ENCODE measurements around the gene MUC6. TPM values are rescaled to one million over a fixed set of nuclear protein-coding genes. Genes with fewer than 3 reads are reported as not detected.

Gene MUC6
- total and polyA plus RNA-seq, 2 donors (not counting 3 experiments of a cell fraction or from before 2014, with no cell fraction given) = not detected

- H3K27ac ChIP-seq (ENCODE audit: insufficient read depth, low read depth, low read length) = no peak overlapping the region
- BruUV-seq (replicated peaks) = no TSS peak
- H4K20me1 ChIP-seq (replicated peaks; ENCODE audit: control insufficient read depth, extremely low read depth, insufficient read depth, low read length) = no peaks in the 10 kb centered on the region
- TF ChIP-seq EZH2 (IDR thresholded peaks at IDR 0.05; ENCODE audit: borderline replicate concordance, low read depth, low read length, severe bottlenecking) = no peak
- no peak for TF ChIP-seq MAX (IDR thresholded peaks at IDR 0.05; ENCODE audit: insufficient read depth, insufficient read length)
- no peak for TF ChIP-seq GATA2 (IDR thresholded peaks at IDR 0.05; ENCODE audit: insufficient read depth, insufficient read length, low read depth, low read length)
- TF ChIP-seq FOS (IDR thresholded peaks at IDR 0.05; ENCODE audit: borderline replicate concordance, insufficient read depth, low read length) = no peak
- TF ChIP-seq POLR2AphosphoS5 (IDR thresholded peaks at IDR 0.05; ENCODE audit: insufficient read depth, low read depth, low read length) = no peak
- no peak for TF ChIP-seq CTCF (IDR thresholded peaks at IDR 0.05; ENCODE audit: extremely low read depth in 1 of 2, insufficient read depth in 1 of 2, low read depth in 1 of 2, low read length in 2 of 2)
- no peak for TF ChIP-seq JUN (IDR thresholded peaks at IDR 0.05; ENCODE audit: borderline replicate concordance, insufficient read depth, insufficient read length, low read depth)
- no peak for TF ChIP-seq MYC (IDR thresholded peaks at IDR 0.05; ENCODE audit: low read depth, low read length)
- no peak for TF ChIP-seq POLR2A (IDR thresholded peaks at IDR 0.05; ENCODE audit: low read depth, low read length)
- no peak overlapping the region for H3K4me2 ChIP-seq (ENCODE audit: insufficient read depth, low read length)
- H3K79me2 ChIP-seq (ENCODE audit: control insufficient read depth, insufficient read depth, low read length) = no peaks in the 10 kb centered on the region
- DNase-seq (ENCODE audit: low read depth, low spot score) = no peak
- H3K36me3 ChIP-seq (ENCODE audit: control insufficient read depth in 2 of 2, extremely low read depth in 1 of 2, insufficient read depth in 2 of 2, low read length in 2 of 2) = no peaks in the 10 kb centered on the region
- H3K4me1 ChIP-seq (ENCODE audit: control insufficient read depth, extremely low read depth, insufficient read depth, low read length) = no peaks in the 10 kb centered on the region
- no peaks in the 10 kb centered on the region for H3K27me3 ChIP-seq (ENCODE audit: control insufficient read depth in 2 of 2, insufficient read depth in 2 of 2, low read length in 2 of 2)
- H2AFZ ChIP-seq (ENCODE audit: low read depth, low read length) = no peak overlapping the region
- no peaks in the 10 kb centered on the region for H3K9me1 ChIP-seq (replicated peaks; ENCODE audit: control insufficient read depth, extremely low read depth, insufficient read depth, low read length)
- H3K9me3 ChIP-seq (replicated peaks; ENCODE audit: control insufficient read depth, insufficient read depth, low read length) = no peaks in the 10 kb centered on the region
- intact Hi-C loops (cut with micrococcal nuclease) = no loop called here
- H3K9ac ChIP-seq (replicated peaks; ENCODE audit: extremely low read depth, insufficient read depth, low read length) = no peak overlapping the region
- dilution Hi-C loops (cut with MboI; ENCODE audit: extremely low pct_ligation_motif_present, low sequenced_read_pairs) = no loop called here
- no peak for FAIRE-seq
- ChIA-PET POLR2A (no interaction called here), CTCF (interaction anchor here (1.8 to 1.9 kb wide), 2 partner anchors 11 to 208 kb away, joined by 5 read pairs; no protein-coding TSS in a partner anchor)
- no peak overlapping the region for H3K4me3 ChIP-seq (replicated peaks in 1 of 3; ENCODE audit: insufficient read depth in 1 of 3, low read depth in 1 of 3, low read length in 3 of 3)
Measured at GRCh38 chr11:1055990-1056771, 19.7 kb upstream of the MUC6 start.
